ENCODE data around the gene NOL6. TPM values are rescaled to one million over a fixed set of nuclear protein-coding genes. Genes with fewer than 3 reads are reported as not detected.

Gene NOL6
- total RNA-seq, 1 experiment from 2014 or later = 36.4 TPM

DNA sequence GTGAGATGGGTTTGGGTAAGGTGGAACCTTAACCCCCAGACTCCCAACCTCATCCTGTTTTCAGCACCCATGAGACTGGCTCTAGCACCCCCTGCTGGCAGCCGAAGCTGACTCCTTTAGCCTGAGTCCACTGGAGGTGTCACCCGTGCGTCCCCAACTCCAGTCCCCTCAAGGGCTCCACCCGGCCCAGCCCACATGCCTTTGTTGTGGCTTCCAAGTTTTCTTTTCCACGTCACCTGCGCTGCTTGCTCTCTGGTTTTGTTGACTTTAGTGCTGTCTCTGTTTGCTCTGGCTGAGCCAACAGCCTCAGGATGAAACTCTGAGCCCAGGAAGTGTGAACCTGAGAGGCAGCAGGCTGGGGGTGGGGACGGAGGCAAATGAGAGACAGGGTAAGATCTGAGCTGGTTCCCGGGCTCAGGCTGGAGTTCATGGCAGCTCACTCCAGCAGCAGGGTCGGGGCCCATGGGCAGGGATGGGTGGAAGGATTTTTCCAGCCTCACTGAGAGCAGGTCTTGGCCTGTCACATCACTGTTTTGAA lies 58.2 kb downstream of the NOL6 start:
- DNase-seq (ENCODE audit: low read depth, low spot score) (peak; percentile 68), ATAC-seq (peak; percentile 94)
- intact Hi-C loops (cut with micrococcal nuclease) = loop anchor here (10.0 kb wide), 1 partner anchor 61 kb away; no protein-coding TSS in a partner anchor
- H3K9me2 ChIP-seq (ENCODE audit: insufficient read depth) = no peaks in the 10 kb centered on the region
- ChIA-PET CTCF (interaction anchor here (0.8 to 4.9 kb wide), 19 partner anchors 9 to 126 kb away, joined by 3 to 35 read pairs (median 6); partner anchors contain the start of genes AQP3, NFX1 and NOL6), POLR2A (interaction anchor here (0.6 to 1.0 kb wide), 2 partner anchors 35 to 36 kb away, joined by 3 read pairs; no protein-coding TSS in a partner anchor), RAD21 (ENCODE audit: low non-redundant PET in 1 of 2, low total read pairs in 2 of 2, uncharacterized antibody in 2 of 2, unreplicated experiment in 2 of 2) (interaction anchor here (0.9 to 1.4 kb wide), 2 partner anchors 31 to 51 kb away, joined by 3 read pairs; partner anchors contain the start of gene AQP3 (in 1 of the 2))
- H3K27ac ChIP-seq (ENCODE audit: low read depth, low read length) = no peak overlapping the region; the same call in 1 of the 2 replicates
- H3K27me3 ChIP-seq (ENCODE audit: insufficient read depth, low read length) = no peaks in the 10 kb centered on the region
- no peak overlapping the region for H3K9ac ChIP-seq (ENCODE audit: low read length)
- no TSS peak for BruUV-seq (replicated peaks)
- H3K4me2 ChIP-seq (ENCODE audit: low read length) = peak overlapping the region; percentile 61
- no peaks in the 10 kb centered on the region for H4K20me1 ChIP-seq (ENCODE audit: insufficient read depth)
- H3K9me3 ChIP-seq (ENCODE audit: control insufficient read depth in 1 of 2, insufficient read depth in 1 of 2, low read depth in 1 of 2, low read length in 2 of 2) = no peaks in the 10 kb centered on the region
- no peaks in the 10 kb centered on the region for H3K79me2 ChIP-seq (ENCODE audit: insufficient read depth, low read length)
- peak overlapping the region; percentile 72 for H2AFZ ChIP-seq (ENCODE audit: low read depth, low read length, poor library complexity, severe bottlenecking)
- peaks cover 35 to 42% of the 10 kb centered on the region in 2 experiments for H3K4me1 ChIP-seq (ENCODE audit: control insufficient read depth in 1 of 2, insufficient read depth in 2 of 2, low read length in 2 of 2)
- H3K4me3 ChIP-seq (replicated peaks in 1 of 2; ENCODE audit: low read depth in 1 of 2, low read length in 2 of 2) = peak overlapping the region in 1 of 2 experiments; percentile 9; a peak in 2 of 4 replicates
- no peaks in the 10 kb centered on the region for H3K36me3 ChIP-seq (ENCODE audit: control insufficient read depth in 1 of 2, insufficient read depth in 2 of 2, low read length in 2 of 2)
- TF ChIP-seq EGR1 (IDR thresholded peaks at IDR 0.05; ENCODE audit: low read depth) = no peak
- TF ChIP-seq MAX (IDR thresholded peaks at IDR 0.05) = peak; percentile 45; the same call in 1 of the 2 replicates
- TF ChIP-seq ZFX (IDR thresholded peaks at IDR 0.05) = no peak
- TF ChIP-seq, protein P1, sequence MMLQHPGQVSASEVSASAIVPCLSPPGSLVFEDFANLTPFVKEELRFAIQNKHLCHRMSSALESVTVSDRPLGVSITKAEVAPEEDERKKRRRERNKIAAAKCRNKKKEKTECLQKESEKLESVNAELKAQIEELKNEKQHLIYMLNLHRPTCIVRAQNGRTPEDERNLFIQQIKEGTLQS (IDR thresholded peaks at IDR 0.05) = no peak
- TF ChIP-seq POLR2A (IDR thresholded peaks at IDR 0.05; ENCODE audit: borderline replicate concordance, extremely low read depth, insufficient read depth, insufficient read length) = no peak
- TF ChIP-seq REST (IDR thresholded peaks at IDR 0.05; ENCODE audit: low read depth) = no peak
- no peak for TF ChIP-seq YY1 (IDR thresholded peaks at IDR 0.05; ENCODE audit: extremely low read depth, insufficient replicate concordance, low read depth, low read length)
- peak; percentile 67 to 92 (median 92); a peak in 5 of 6 replicates for TF ChIP-seq CTCF (IDR thresholded peaks at IDR 0.05 in 2 of 3, conservative IDR thresholded peaks at IDR 0.05 in 1 of 3; ENCODE audit: borderline replicate concordance in 1 of 3, insufficient read depth in 1 of 3, low read depth in 2 of 3, low read length in 2 of 3)
- 0 out of 2 replicates have a peak, but pooled peaks have one; percentile 24 for TF ChIP-seq POLR2AphosphoS5 (IDR thresholded peaks at IDR 0.05; ENCODE audit: low read depth, low read length)
- TF ChIP-seq SIN3A (IDR thresholded peaks at IDR 0.05; ENCODE audit: low read depth) = no peak
- peak; percentile 59 for TF ChIP-seq RAD21 (IDR thresholded peaks at IDR 0.05; ENCODE audit: low read depth)
- no peak for TF ChIP-seq CEBPB (IDR thresholded peaks at IDR 0.05; ENCODE audit: low read depth)
- peak; percentile 79 for TF ChIP-seq TCF7L2 (IDR thresholded peaks at IDR 0.05; ENCODE audit: borderline replicate concordance, extremely low read depth, insufficient read depth, insufficient read length)
- no peak for TF ChIP-seq JUND (IDR thresholded peaks at IDR 0.05)
- 0 out of 2 replicates have a peak, but pooled peaks have one; percentile 55 for TF ChIP-seq CBX3 (IDR thresholded peaks at IDR 0.05; ENCODE audit: low read depth)

All from HCT116 (cell line).